H1 (cell line): ENCODE data around the gene EFCAB6. TPM values are rescaled to one million over a fixed set of nuclear protein-coding genes. Genes with fewer than 3 reads are reported as not detected.

ENCODE experiments used
- CTCF ChIA-PET: fragments of 300-600 bp; sonication (Branson Sonifier 250); formaldehyde crosslinking; loops from one replicate; lab custom pipeline; 2021; ENCODE audit not compliant: partially characterized antibody; lab: Charles Lee
- POLR2A ChIA-PET: fragments of 300-600 bp; sonication (Branson Sonifier 250); formaldehyde crosslinking; loops from one replicate; lab custom pipeline; 2021; ENCODE audit warnings: inconsistent platforms; ENCODE audit not compliant: partially characterized antibody; lab: Charles Lee
- DNase-seq, 2 experiments: peaks; one replicate each; pipeline versions ENCODE4 v3.0.0 to v3.0.0-alpha.2; 2010 to 2022; ENCODE audit warnings: low spot score in 2 of 2, low read depth in 1 of 2, mixed read lengths in 1 of 2
- FAIRE-seq: peaks from 2 replicates; lab custom pipeline; 2011; peaks lifted over from hg19 to GRCh38; lab: Jason Lieb, UNC
- H2AFZ ChIP-seq: 2 replicates; pipeline ENCODE4 v1.8.1; 2012; ENCODE audit warnings: low read length, inconsistent platforms
- H2AK5ac ChIP-seq: 2 replicates; pipeline ENCODE4 v1.6.1; 2013; ENCODE audit warnings: low read depth, low read length
- H2BK120ac ChIP-seq: replicated peaks from 2 replicates; pipeline ENCODE3; 2013; ENCODE audit warnings: low read depth, low read length, inconsistent platforms
- H2BK12ac ChIP-seq: 2 replicates; pipeline ENCODE4 v1.6.1; 2013; ENCODE audit warnings: low read depth, low read length
- H2BK15ac ChIP-seq: 2 replicates; pipeline ENCODE4 v1.6.1; 2013; ENCODE audit warnings: low read length
- H2BK20ac ChIP-seq: 2 replicates; pipeline ENCODE4 v1.6.1; 2013; ENCODE audit warnings: low read length
- H2BK5ac ChIP-seq: 2 replicates; pipeline ENCODE4 v1.6.1; 2013; ENCODE audit warnings: low read depth, low read length
- H3K14ac ChIP-seq: 2 replicates; pipeline ENCODE4 v1.6.1; 2013; ENCODE audit warnings: inconsistent platforms; ENCODE audit not compliant: insufficient read length
- H3K18ac ChIP-seq: 2 replicates; pipeline ENCODE4 v1.6.1; 2013; ENCODE audit warnings: low read length; ENCODE audit errors: extremely low read depth
- H3K23ac ChIP-seq: 2 replicates; pipeline ENCODE4 v1.6.1; 2013; ENCODE audit warnings: inconsistent platforms; ENCODE audit not compliant: insufficient read length
- H3K23me2 ChIP-seq: 2 replicates; pipeline ENCODE4 v1.6.1; 2013; ENCODE audit warnings: low read depth, low read length
- H3K27ac ChIP-seq: 2 replicates; pipeline ENCODE4 v1.6.1; 2011; ENCODE audit warnings: low read depth, low read length, inconsistent platforms
- H3K27me3 ChIP-seq, 4 experiments: replicated peaks in 1 of 4; 1 replicate in 1 of 4; 2 replicates in 3 of 4; pipeline versions ENCODE4 v1.6.1 to v1.8.1; 2011 to 2013; ENCODE audit warnings: low read length in 3 of 4, mild to moderate bottlenecking in 3 of 4, inconsistent platforms in 2 of 4, mixed read lengths in 2 of 4, moderate library complexity in 1 of 4; ENCODE audit not compliant: control insufficient read depth in 3 of 4, insufficient read depth in 3 of 4; ENCODE audit errors: extremely low read depth in 1 of 4
- H3K36me3 ChIP-seq, 4 experiments: 2 replicates each; pipeline versions ENCODE4 v1.6.1 to v1.8.1; 2011 to 2013; ENCODE audit warnings: mild to moderate bottlenecking in 4 of 4, low read length in 3 of 4, moderate library complexity in 2 of 4, control low read depth in 1 of 4, inconsistent platforms in 1 of 4; ENCODE audit not compliant: insufficient read depth in 4 of 4, control insufficient read depth in 2 of 4
- H3K4ac ChIP-seq: replicated peaks from 2 replicates; pipeline ENCODE3; 2013; ENCODE audit warnings: low read length, low read depth, mixed read lengths, inconsistent platforms; ENCODE audit not compliant: insufficient read length
- H3K4me1 ChIP-seq, 4 experiments: replicated peaks in 1 of 4; 1 replicate in 1 of 4; 2 replicates in 3 of 4; pipeline versions ENCODE4 v1.6.1 to v1.8.1; 2011 to 2013; ENCODE audit warnings: low read length in 3 of 4, inconsistent platforms in 2 of 4, mixed read lengths in 1 of 4; ENCODE audit not compliant: insufficient read depth in 4 of 4, control insufficient read depth in 3 of 4
- H3K4me2 ChIP-seq, 2 experiments: 2 replicates each; pipeline versions ENCODE4 v1.6.1 to v1.8.1; 2011 to 2013; ENCODE audit warnings: low read depth in 2 of 2, low read length in 2 of 2, control low read depth in 1 of 2, inconsistent platforms in 1 of 2, mild to moderate bottlenecking in 1 of 2; ENCODE audit not compliant: insufficient read depth in 1 of 2
- H3K4me3 ChIP-seq, 4 experiments: fragments of 200-600, 300-600 bp in 1 of 4; sonication (generic), shearing (Covaris generic), sonication (Bioruptor Twin) in 1 of 4; 2 replicates each; pipeline versions ENCODE4 v1.5.1 to v1.8.1; 2011 to 2016; ENCODE audit warnings: low read length in 4 of 4, low read depth in 3 of 4, control low read depth in 2 of 4, inconsistent platforms in 2 of 4, mild to moderate bottlenecking in 2 of 4, mixed read lengths in 1 of 4, moderate library complexity in 1 of 4; ENCODE audit not compliant: insufficient read depth in 2 of 4; ENCODE audit errors: extremely low read depth in 1 of 4
- H3K56ac ChIP-seq: replicated peaks from 2 replicates; pipeline ENCODE3; 2013; ENCODE audit warnings: low read depth, mild to moderate bottlenecking, mixed read lengths, low read length, inconsistent platforms; ENCODE audit not compliant: insufficient read length
- H3K79me1 ChIP-seq: 2 replicates; pipeline ENCODE4 v1.6.1; 2013; ENCODE audit warnings: low read depth, low read length, control low read depth
- H3K79me2 ChIP-seq, 2 experiments: 2 replicates each; pipeline versions ENCODE4 v1.6.1 to v1.8.1; 2012 to 2013; ENCODE audit warnings: low read length in 2 of 2, mild to moderate bottlenecking in 2 of 2, inconsistent platforms in 1 of 2; ENCODE audit not compliant: insufficient read depth in 2 of 2, control insufficient read depth in 1 of 2
- H3K9ac ChIP-seq, 4 experiments: replicated peaks in 1 of 4; 1 replicate in 1 of 4; 2 replicates in 3 of 4; pipeline versions ENCODE4 v1.6.1 to v1.8.1; 2011 to 2013; ENCODE audit warnings: low read depth in 3 of 4, low read length in 3 of 4, control low read depth in 2 of 4, mild to moderate bottlenecking in 2 of 4, moderate library complexity in 2 of 4, inconsistent platforms in 1 of 4; ENCODE audit errors: extremely low read depth in 1 of 4
- H3K9me3 ChIP-seq, 2 experiments: 2 replicates each; pipeline versions ENCODE4 v1.6.1 to v1.8.1; 2012 to 2013; ENCODE audit warnings: mild to moderate bottlenecking in 2 of 2, moderate library complexity in 2 of 2, control low read depth in 1 of 2, inconsistent platforms in 1 of 2, low read depth in 1 of 2, low read length in 1 of 2, mixed read lengths in 1 of 2; ENCODE audit not compliant: insufficient read depth in 2 of 2
- H4K20me1 ChIP-seq, 2 experiments: replicated peaks in 1 of 2; 2 replicates each; pipeline versions ENCODE3 to v1.8.1; 2011 to 2013; ENCODE audit warnings: inconsistent platforms in 2 of 2, low read length in 2 of 2, mild to moderate bottlenecking in 1 of 2; ENCODE audit not compliant: insufficient read depth in 2 of 2, control insufficient read depth in 1 of 2
- H4K5ac ChIP-seq: 2 replicates; pipeline ENCODE4 v1.6.1; 2013; ENCODE audit warnings: low read length, low read depth, mixed read lengths, inconsistent platforms; ENCODE audit not compliant: insufficient read length
- H4K8ac ChIP-seq: 2 replicates; pipeline ENCODE4 v1.8.0; 2013; ENCODE audit warnings: mild to moderate bottlenecking, moderate library complexity, low read length, inconsistent platforms; ENCODE audit not compliant: insufficient read depth; ENCODE audit errors: extremely low read depth
- H4K91ac ChIP-seq: replicated peaks from 2 replicates; pipeline ENCODE3; 2013; ENCODE audit warnings: low read length, mixed read lengths, inconsistent platforms; ENCODE audit not compliant: insufficient read length
- BRCA1 ChIP-seq: IDR thresholded peaks from 2 replicates; pipeline ENCODE4 v1.6.1; 2012; ENCODE audit warnings: low read depth, low read length, improper control_type of control experiment
- CTBP2 ChIP-seq: IDR thresholded peaks from 2 replicates; pipeline ENCODE4 v1.7.0; 2011; ENCODE audit warnings: borderline replicate concordance, mild to moderate bottlenecking, moderate library complexity, mixed read lengths, low read length; ENCODE audit not compliant: insufficient read depth, insufficient read length
- EP300 ChIP-seq, 2 experiments: IDR thresholded peaks; 1 replicate in 1 of 2; 2 replicates in 1 of 2; pipeline ENCODE4 v1.6.1; 2011 to 2012; ENCODE audit warnings: low read depth in 2 of 2, low read length in 2 of 2, mild to moderate bottlenecking in 2 of 2, borderline replicate concordance in 1 of 2, inconsistent platforms in 1 of 2, moderate library complexity in 1 of 2
- HDAC2 ChIP-seq, 2 experiments: fragments of 300-600 bp in 1 of 2; sonication (generic) in 1 of 2; IDR thresholded peaks; 2 replicates each; pipeline ENCODE4 v1.6.1; 2011 to 2012; ENCODE audit warnings: low read depth in 2 of 2, low read length in 2 of 2, mild to moderate bottlenecking in 2 of 2, moderate library complexity in 2 of 2, borderline replicate concordance in 1 of 2, inconsistent platforms in 1 of 2
- JUN ChIP-seq: IDR thresholded peaks from 2 replicates; pipeline ENCODE4 v1.6.1; 2011; ENCODE audit warnings: low read depth, mild to moderate bottlenecking, improper control_type of control experiment, low read length
- JUND ChIP-seq: IDR thresholded peaks from 2 replicates; pipeline ENCODE4 v1.6.1; 2011; ENCODE audit warnings: mild to moderate bottlenecking, improper control_type of control experiment, low read length
- KDM4A ChIP-seq: IDR thresholded peaks from one replicate; pipeline ENCODE4 v1.7.1; 2012; ENCODE audit warnings: low read depth, mild to moderate bottlenecking, moderate library complexity, low read length, inconsistent platforms; ENCODE audit not compliant: severe bottlenecking
- KDM5A ChIP-seq: fragments of 200-600 bp; IDR thresholded peaks from 2 replicates; pipeline ENCODE4 v1.7.1; 2012; ENCODE audit warnings: mild to moderate bottlenecking, low read length, inconsistent platforms, mixed read lengths
- MAFK ChIP-seq: IDR thresholded peaks from 2 replicates; pipeline ENCODE4 v1.6.1; 2012; ENCODE audit warnings: low read depth, mild to moderate bottlenecking, improper control_type of control experiment, low read length
- RNF2 ChIP-seq: fragments of 200-900, 300-1000 bp; sonication (generic); IDR thresholded peaks from 2 replicates; pipeline ENCODE4 v1.7.1; 2016; ENCODE audit warnings: borderline replicate concordance, low read depth, mild to moderate bottlenecking, antibody characterized with exemption, low read length; ENCODE audit not compliant: poor library complexity, severe bottlenecking; ENCODE audit errors: missing control alignments
- TAF7 ChIP-seq: optimal IDR thresholded peaks from 2 replicates; pipeline ENCODE3; 2011; ENCODE audit warnings: low read depth, mild to moderate bottlenecking, inconsistent platforms, low read length, moderate library complexity, borderline replicate concordance
- WGBS, 2 experiments: shearing (Covaris generic) in 1 of 2; methylation state at CpG; one replicate each; pipeline versions ENCODE4 v1.1.6 to v1.1.7; 2013 to 2015; ENCODE audit warnings: low lambda C conversion rate in 2 of 2, mixed read lengths in 2 of 2, inconsistent platforms in 1 of 2, low coverage in 1 of 2, missing lambda C conversion rate in 1 of 2; ENCODE audit not compliant: insufficient replicate concordance in 2 of 2, insufficient coverage in 1 of 2, insufficient read length in 1 of 2; ENCODE audit errors: extremely low coverage in 1 of 2, missing lambda C conversion rate in 1 of 2; 5-methylcytosine and 5-hydroxymethylcytosine counted together
- polyA plus RNA-seq, 7 experiments: library from polyadenylated mRNA; depleted of rRNA in 3 of 7; stranded (reverse) in 5 of 7; unstranded in 2 of 7; fragments of >200 nt in 5 of 7; fragments of 200-250 nt in 2 of 7; gene quantifications; 1 replicate in 5 of 7; 2 replicates in 1 of 7; 4 replicates in 1 of 7; pipeline versions ENCODE4 v1.2.1 to v1.2.3, GENCODE V29; 2011 to 2013; ENCODE audit warnings: missing spikeins in 2 of 7, mixed read lengths in 2 of 7
- total RNA-seq: library from RNA; stranded (reverse); fragmentation: NEBNext Ultra II Directional; extraction: Animal tissue kit (Norgen Biotek cat#: 25700); gene quantifications from 2 replicates; pipeline ENCODE4 v1.2.1, GENCODE V29; 2021

Gene EFCAB6
- total and polyA plus RNA-seq, 2 of the 8 experiments (the other 6 are each of a cell fraction or from before 2014, with no cell fraction given) = 0.32 to 1.7 TPM

DNA sequence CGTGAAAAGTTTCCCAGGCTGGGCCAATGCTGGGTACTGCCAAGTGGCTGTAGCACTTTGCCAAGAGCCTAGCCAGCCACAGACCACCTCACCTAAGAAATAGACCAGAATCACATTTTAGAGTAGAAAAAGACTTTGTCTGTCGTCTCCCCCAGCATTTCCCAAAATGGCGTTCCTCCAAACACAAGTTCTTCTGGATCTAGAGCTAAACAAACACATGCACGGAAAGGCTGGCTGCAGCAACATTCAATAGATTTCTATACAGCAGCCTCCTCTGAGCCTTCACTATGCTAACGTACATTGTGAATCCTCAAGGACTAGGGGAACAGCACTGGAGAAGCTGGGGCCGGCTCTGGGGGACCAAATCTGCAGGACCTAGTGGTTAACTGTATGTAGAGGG lies 65.0 kb downstream of the EFCAB6 start:
- Histone ChIP-seq H3K27me3 (no peaks in the 10 kb centered on the region; a peak in 2 of 7 replicates), H2AFZ (no peak overlapping the region), H3K27ac (no peak overlapping the region), H3K9ac (no peak overlapping the region), H3K4ac (no peak overlapping the region), H4K8ac (no peak overlapping the region), H3K4me2 (no peak overlapping the region), H3K79me2 (no peaks in the 10 kb centered on the region), H3K18ac (no peak overlapping the region), H2AK5ac (no peak overlapping the region), H3K36me3 (no peaks in the 10 kb centered on the region), H2BK12ac (no peak overlapping the region), H2BK15ac (no peak overlapping the region), H4K20me1 (peaks cover 0 to 2% of the 10 kb centered on the region in 2 experiments), H3K4me3 (no peak overlapping the region), H3K23ac (no peak overlapping the region), H3K23me2 (peaks cover 6% of the 10 kb centered on the region; the same call in 1 of the 2 replicates), H3K14ac (no peak overlapping the region), H4K5ac (no peak overlapping the region), H4K91ac (no peak overlapping the region), H3K9me3 (no peaks in the 10 kb centered on the region), H2BK5ac (no peak overlapping the region), H2BK20ac (no peak overlapping the region), H3K4me1 (peaks cover 3 to 12% (median 8%) of the 10 kb centered on the region in 4 experiments; a peak in 5 of 7 replicates), H3K79me1 (no peaks in the 10 kb centered on the region), H3K56ac (no peak overlapping the region), H2BK120ac (no peak overlapping the region)
- ChIA-PET CTCF (interaction anchor here (0.5 to 2.6 kb wide), 7 partner anchors 12 to 297 kb away, joined by 3 to 7 read pairs (median 4); no protein-coding TSS in a partner anchor), POLR2A (no interaction called here)
- no peak for DNase-seq
- WGBS, 2 experiments = 90% methylated on average over 6 of the region's 6 CpGs; no CpG with 5 or more reads in 1 of the 2 experiments
- FAIRE-seq = no peak
- TF ChIP-seq KDM4A (no peak), HDAC2 (IDR thresholded peaks at IDR 0.05; ENCODE audit: borderline replicate concordance in 1 of 2, low read depth in 2 of 2, low read length in 2 of 2) (no peak), RNF2 (no peak), TAF7 (no peak), KDM5A (no peak), JUND (no peak), BRCA1 (no peak), MAFK (no peak), JUN (no peak), CTBP2 (no peak), EP300 (IDR thresholded peaks at IDR 0.05; ENCODE audit: borderline replicate concordance in 1 of 2, low read depth in 2 of 2, low read length in 2 of 2) (no peak)
